ENCODE data around the gene DSG1. TPM values are rescaled to one million over a fixed set of nuclear protein-coding genes. Genes with fewer than 3 reads are reported as not detected.

Gene DSG1
- total and polyA plus RNA-seq, 2 of the 8 experiments (the other 6 are each of a cell fraction or from before 2014, with no cell fraction given), result 0.06 TPM; not detected in 1

DNA sequence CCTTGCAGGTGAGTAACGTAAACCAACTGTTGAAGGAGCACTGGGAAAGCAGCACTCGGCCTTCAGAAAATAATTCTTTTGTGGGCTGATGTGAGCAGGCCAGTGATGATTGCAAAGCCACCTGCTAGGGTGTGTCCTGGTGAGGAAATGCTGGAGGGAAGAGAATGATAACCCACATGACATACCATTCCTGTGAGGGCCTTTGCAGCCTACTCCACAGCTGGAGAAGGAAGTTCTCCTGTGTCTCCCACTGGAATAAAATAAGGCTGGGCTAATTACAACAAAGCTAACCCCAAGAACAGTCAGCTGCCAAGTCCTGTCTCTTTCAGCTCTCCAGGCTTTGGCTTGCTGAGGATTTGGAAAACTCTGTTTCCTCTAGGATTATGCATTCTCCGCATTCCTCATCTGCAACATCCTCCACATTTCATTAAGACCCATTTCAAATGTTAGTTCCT, 16.7 kb upstream of the DSG1 start:
- Histone ChIP-seq H2AK5ac (ENCODE audit: low read depth, low read length) (no peak overlapping the region), H3K4me3 (ENCODE audit: extremely low read depth in 1 of 4, insufficient read depth in 2 of 4, low read depth in 3 of 4, low read length in 4 of 4) (no peak overlapping the region), H3K56ac (replicated peaks; ENCODE audit: insufficient read length, low read depth, low read length) (no peak overlapping the region), H3K18ac (ENCODE audit: extremely low read depth, low read length) (no peak overlapping the region), H2BK20ac (ENCODE audit: low read length) (no peak overlapping the region), H3K79me2 (ENCODE audit: control insufficient read depth in 1 of 2, insufficient read depth in 2 of 2, low read length in 2 of 2) (no peaks in the 10 kb centered on the region), H3K23me2 (ENCODE audit: low read depth, low read length) (no peaks in the 10 kb centered on the region), H3K27me3 (replicated peaks in 1 of 4; ENCODE audit: control insufficient read depth in 3 of 4, extremely low read depth in 1 of 4, insufficient read depth in 3 of 4, low read length in 3 of 4) (no peaks in the 10 kb centered on the region), H3K4me2 (ENCODE audit: insufficient read depth in 1 of 2, low read depth in 2 of 2, low read length in 2 of 2) (no peak overlapping the region; a peak in 1 of 4 replicates), H3K79me1 (ENCODE audit: low read depth, low read length) (no peaks in the 10 kb centered on the region), H3K14ac (ENCODE audit: insufficient read length) (no peak overlapping the region), H2BK5ac (ENCODE audit: low read depth, low read length) (no peak overlapping the region), H3K4me1 (replicated peaks in 1 of 4; ENCODE audit: control insufficient read depth in 3 of 4, insufficient read depth in 4 of 4, low read length in 3 of 4) (peaks cover 0 to 7% (median 4%) of the 10 kb centered on the region in 4 experiments; a peak in 4 of 7 replicates), H3K9ac (replicated peaks in 1 of 4; ENCODE audit: extremely low read depth in 1 of 4, low read depth in 3 of 4, low read length in 3 of 4) (no peak overlapping the region), H3K27ac (ENCODE audit: low read depth, low read length) (no peak overlapping the region), H2BK12ac (ENCODE audit: low read depth, low read length) (no peak overlapping the region), H2BK120ac (replicated peaks; ENCODE audit: low read depth, low read length) (no peak overlapping the region), H4K8ac (ENCODE audit: extremely low read depth, insufficient read depth, low read length) (no peak overlapping the region), H4K5ac (ENCODE audit: insufficient read length, low read depth, low read length) (no peak overlapping the region), H3K4ac (replicated peaks; ENCODE audit: insufficient read length, low read depth, low read length) (no peak overlapping the region), H3K36me3 (ENCODE audit: control insufficient read depth in 2 of 4, insufficient read depth in 4 of 4, low read length in 3 of 4) (no peaks in the 10 kb centered on the region), H4K20me1 (replicated peaks in 1 of 2; ENCODE audit: control insufficient read depth in 1 of 2, insufficient read depth in 2 of 2, low read length in 2 of 2) (no peaks in the 10 kb centered on the region), H2AFZ (ENCODE audit: low read length) (peak overlapping the region; percentile 34; the same call in 1 of the 2 replicates), H3K23ac (ENCODE audit: insufficient read length) (no peak overlapping the region), H2BK15ac (ENCODE audit: low read length) (no peak overlapping the region), H3K9me3 (ENCODE audit: insufficient read depth in 2 of 2, low read depth in 1 of 2, low read length in 1 of 2) (no peaks in the 10 kb centered on the region), H4K91ac (replicated peaks; ENCODE audit: insufficient read length, low read length) (no peak overlapping the region)
- ChIA-PET POLR2A (ENCODE audit: partially characterized antibody) (interaction anchor here (0.7 kb wide), 1 partner anchor 110 kb away, joined by 3 read pairs; no protein-coding TSS in a partner anchor), CTCF (ENCODE audit: partially characterized antibody) (no interaction called here)
- TF ChIP-seq SIRT6 (IDR thresholded peaks at IDR 0.05; ENCODE audit: low read length) (no peak), TEAD4 (IDR thresholded peaks at IDR 0.05; ENCODE audit: low read depth, low read length) (peak; percentile 93)
- 86% methylated on average over 3 of the region's 3 CpGs; no CpG with 5 or more reads in 1 of the 2 experiments for WGBS, 2 experiments (ENCODE audit: extremely low coverage in 1 of 2, insufficient coverage in 1 of 2, insufficient read length in 1 of 2, insufficient replicate concordance in 2 of 2, low coverage in 1 of 2, low lambda C conversion rate in 2 of 2, missing lambda C conversion rate in 1 of 2)
- FAIRE-seq (peak; percentile 91), DNase-seq (ENCODE audit: low read depth in 1 of 2, low spot score in 2 of 2) (peak in 1 of 2 experiments; percentile 3)
